Measurements from ENCODE around the gene PCK2.
"Not testable (repeated sequence)": the region's sequence is repeated elsewhere in the genome, so short reads cannot be mapped to it uniquely, and the experiment has no call there.

The PCK2 gene

GRCh38 chr14:24095271-24096068 lies 1.4 kb downstream of the PCK2 start:
- DNase-seq (ENCODE audit: low read depth in 2 of 2): peak; percentile 61 to 64

- no peak for DNase-seq (ENCODE audit: low read depth in 2 of 2)
These were observed 2.6 kb downstream of the PCK2 start for GRCh38 chr14:24096545-24097181.

- DNase-seq (ENCODE audit: low read depth in 2 of 2): no peak
These were observed 4.3 kb downstream of the PCK2 start for GRCh38 chr14:24098229-24098926.

- no peak for DNase-seq (ENCODE audit: low read depth in 2 of 2)
These were observed 5.1 kb downstream of the PCK2 start for GRCh38 chr14:24098927-24099813.

- DNase-seq (ENCODE audit: low read depth in 2 of 2): no peak
These were observed 6.3 kb downstream of the PCK2 start for GRCh38 chr14:24100197-24100981.

GRCh38 chr14:24100982-24101494 lies 6.9 kb downstream of the PCK2 start:
- no peak for DNase-seq (ENCODE audit: low read depth in 2 of 2)

- no peak for DNase-seq (ENCODE audit: low read depth in 2 of 2)
These were observed 8.4 kb downstream of the PCK2 start for GRCh38 chr14:24102357-24103048.

- no peak for DNase-seq (ENCODE audit: low read depth in 2 of 2)
These were observed 9.3 kb downstream of the PCK2 start for GRCh38 chr14:24103451-24103850.

- not testable (repeated sequence) for DNase-seq (ENCODE audit: low read depth in 2 of 2)
These were observed 11.6 kb downstream of the PCK2 start for GRCh38 chr14:24105609-24106239.

GRCh38 chr14:24106672-24107271 lies 12.7 kb downstream of the PCK2 start:
- no peak for DNase-seq (ENCODE audit: low read depth in 2 of 2)

- no peak for DNase-seq (ENCODE audit: low read depth in 2 of 2)
These were observed 14.3 kb downstream of the PCK2 start for GRCh38 chr14:24108336-24108874.

- no peak for DNase-seq (ENCODE audit: low read depth in 2 of 2)
These were observed 15.9 kb downstream of the PCK2 start for GRCh38 chr14:24110060-24110459.

- no peak for DNase-seq (ENCODE audit: low read depth in 2 of 2)
These were observed 16.4 kb downstream of the PCK2 start for GRCh38 chr14:24110523-24110922.

- no peak for DNase-seq (ENCODE audit: low read depth in 2 of 2)
These were observed 19.3 kb downstream of the PCK2 start for GRCh38 chr14:24113379-24113800.

GRCh38 chr14:24113801-24114531 lies 19.9 kb downstream of the PCK2 start:
- peak; percentile 77 to 83 for DNase-seq (ENCODE audit: low read depth in 2 of 2)

GRCh38 chr14:24114532-24115421 lies 20.7 kb downstream of the PCK2 start, which contains the start of the genes DCAF11 and NRL:
DCAF11 (plus strand) TSS chr14:24114777; CDS start chr14:24115595, 818 bp downstream.
NRL (minus strand) TSS chr14:24114949; CDS start chr14:24082848, 32,101 bp downstream.
- DNase-seq (ENCODE audit: low read depth in 2 of 2): peak; percentile 96 to 97
